ENCODE data around the gene EEF1AKMT1. TPM values are rescaled to one million over a fixed set of nuclear protein-coding genes. Genes with fewer than 3 reads are reported as not detected.
A peak's percentile ranks its signal among the peaks of the same experiment; 100 is the strongest.

The EEF1AKMT1 gene
- total and polyA plus RNA-seq, 10 of the 15 experiments (the other 5 are each of a cell fraction or from before 2014, with no cell fraction given) = 7.9 to 44.5 (median 11.0) TPM

DNA sequence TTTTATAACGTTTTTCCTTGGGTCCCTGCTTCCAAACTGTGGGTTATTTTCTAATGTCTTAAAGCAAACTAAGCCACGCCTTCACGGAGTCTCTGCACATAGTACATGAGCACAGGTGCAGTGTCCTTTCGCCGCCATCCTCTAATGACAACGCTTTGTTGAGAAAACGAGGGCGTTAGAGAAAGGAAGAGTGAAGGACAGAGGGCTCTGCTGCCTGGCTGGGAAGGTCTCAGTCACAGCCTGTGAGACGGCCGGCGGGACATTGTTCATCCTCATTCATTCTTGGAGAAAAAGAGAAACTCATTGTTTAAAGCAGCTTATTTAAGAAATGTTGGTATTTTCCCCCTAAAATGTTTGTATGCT is 60.8 kb downstream of the EEF1AKMT1 start:
- no peak for DNase-seq (ENCODE audit: low read depth, low spot score)
- H2AFZ ChIP-seq (ENCODE audit: control insufficient read depth, low read depth, low read length) = peak overlapping the region; percentile 54
- no peaks in the 10 kb centered on the region for H3K4me1 ChIP-seq (ENCODE audit: control insufficient read depth, insufficient read depth, low read length)
- no TSS peak for BruUV-seq (replicated peaks)
- H3K9ac ChIP-seq (ENCODE audit: control insufficient read depth, insufficient read depth, low read length) = no peak overlapping the region
- no peak overlapping the region for H3K4me3 ChIP-seq
- H3K27ac ChIP-seq (ENCODE audit: control insufficient read depth, insufficient read depth) = no peak overlapping the region
- ChIA-PET CTCF (interaction anchor here (0.6 to 0.7 kb wide), 3 partner anchors 42 to 116 kb away, joined by 3 read pairs; no protein-coding TSS in a partner anchor), SMC1A (ENCODE audit: uncharacterized antibody, unreplicated experiment) (interaction anchor here (0.6 kb wide), 1 partner anchor 45 kb away, joined by 3 read pairs; no protein-coding TSS in a partner anchor), RAD21 (ENCODE audit: unreplicated experiment) (no interaction called here), POLR2A (no interaction called here)
- intact Hi-C loops (cut with micrococcal nuclease; ENCODE audit: unreplicated experiment) (loop anchor here (2.0 kb wide), 1 partner anchor 116 kb away; no protein-coding TSS in a partner anchor), in situ Hi-C loops (cut with MboI) (no loop called here)
- ATAC-seq = no peak
- H3K9me3 ChIP-seq (replicated peaks; ENCODE audit: control insufficient read depth, insufficient read depth, low read length) = no peaks in the 10 kb centered on the region
- no peak overlapping the region for H3K4me2 ChIP-seq (ENCODE audit: control insufficient read depth, insufficient read depth)
- WGBS (ENCODE audit: insufficient coverage, insufficient replicate concordance, low lambda C conversion rate, missing lambda C conversion rate) = 55% methylated on average over 11 of the region's 11 CpGs
- H3K27me3 ChIP-seq (replicated peaks in 1 of 2; ENCODE audit: control insufficient read depth in 2 of 2, insufficient read depth in 2 of 2, low read length in 1 of 2) = no peaks in the 10 kb centered on the region
- no peaks in the 10 kb centered on the region for H3K36me3 ChIP-seq (ENCODE audit: control insufficient read depth in 2 of 2, insufficient read depth in 2 of 2, low read length in 1 of 2)
- H3K79me2 ChIP-seq (ENCODE audit: control insufficient read depth, insufficient read depth, low read length) = no peaks in the 10 kb centered on the region
- FAIRE-seq = no peak
- no peaks in the 10 kb centered on the region for H4K20me1 ChIP-seq (ENCODE audit: control insufficient read depth, insufficient read depth)
- TF ChIP-seq, protein P1, sequence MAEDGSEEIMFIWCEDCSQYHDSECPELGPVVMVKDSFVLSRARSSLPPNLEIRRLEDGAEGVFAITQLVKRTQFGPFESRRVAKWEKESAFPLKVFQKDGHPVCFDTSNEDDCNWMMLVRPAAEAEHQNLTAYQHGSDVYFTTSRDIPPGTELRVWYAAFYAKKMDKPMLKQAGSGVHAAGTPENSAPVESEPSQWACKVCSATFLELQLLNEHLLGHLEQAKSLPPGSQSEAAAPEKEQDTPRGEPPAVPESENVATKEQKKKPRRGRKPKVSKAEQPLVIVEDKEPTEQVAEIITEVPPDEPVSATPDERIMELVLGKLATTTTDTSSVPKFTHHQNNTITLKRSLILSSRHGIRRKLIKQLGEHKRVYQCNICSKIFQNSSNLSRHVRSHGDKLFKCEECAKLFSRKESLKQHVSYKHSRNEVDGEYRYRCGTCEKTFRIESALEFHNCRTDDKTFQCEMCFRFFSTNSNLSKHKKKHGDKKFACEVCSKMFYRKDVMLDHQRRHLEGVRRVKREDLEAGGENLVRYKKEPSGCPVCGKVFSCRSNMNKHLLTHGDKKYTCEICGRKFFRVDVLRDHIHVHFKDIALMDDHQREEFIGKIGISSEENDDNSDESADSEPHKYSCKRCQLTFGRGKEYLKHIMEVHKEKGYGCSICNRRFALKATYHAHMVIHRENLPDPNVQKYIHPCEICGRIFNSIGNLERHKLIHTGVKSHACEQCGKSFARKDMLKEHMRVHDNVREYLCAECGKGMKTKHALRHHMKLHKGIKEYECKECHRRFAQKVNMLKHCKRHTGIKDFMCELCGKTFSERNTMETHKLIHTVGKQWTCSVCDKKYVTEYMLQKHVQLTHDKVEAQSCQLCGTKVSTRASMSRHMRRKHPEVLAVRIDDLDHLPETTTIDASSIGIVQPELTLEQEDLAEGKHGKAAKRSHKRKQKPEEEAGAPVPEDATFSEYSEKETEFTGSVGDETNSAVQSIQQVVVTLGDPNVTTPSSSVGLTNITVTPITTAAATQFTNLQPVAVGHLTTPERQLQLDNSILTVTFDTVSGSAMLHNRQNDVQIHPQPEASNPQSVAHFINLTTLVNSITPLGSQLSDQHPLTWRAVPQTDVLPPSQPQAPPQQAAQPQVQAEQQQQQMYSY (CRISPR knock-in tag; IDR thresholded peaks at IDR 0.05) = no peak
- TF ChIP-seq, protein P2, sequence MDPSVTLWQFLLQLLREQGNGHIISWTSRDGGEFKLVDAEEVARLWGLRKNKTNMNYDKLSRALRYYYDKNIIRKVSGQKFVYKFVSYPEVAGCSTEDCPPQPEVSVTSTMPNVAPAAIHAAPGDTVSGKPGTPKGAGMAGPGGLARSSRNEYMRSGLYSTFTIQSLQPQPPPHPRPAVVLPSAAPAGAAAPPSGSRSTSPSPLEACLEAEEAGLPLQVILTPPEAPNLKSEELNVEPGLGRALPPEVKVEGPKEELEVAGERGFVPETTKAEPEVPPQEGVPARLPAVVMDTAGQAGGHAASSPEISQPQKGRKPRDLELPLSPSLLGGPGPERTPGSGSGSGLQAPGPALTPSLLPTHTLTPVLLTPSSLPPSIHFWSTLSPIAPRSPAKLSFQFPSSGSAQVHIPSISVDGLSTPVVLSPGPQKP (IDR thresholded peaks at IDR 0.05; ENCODE audit: low read depth, low read length) = no peak
- TF ChIP-seq, protein P3, sequence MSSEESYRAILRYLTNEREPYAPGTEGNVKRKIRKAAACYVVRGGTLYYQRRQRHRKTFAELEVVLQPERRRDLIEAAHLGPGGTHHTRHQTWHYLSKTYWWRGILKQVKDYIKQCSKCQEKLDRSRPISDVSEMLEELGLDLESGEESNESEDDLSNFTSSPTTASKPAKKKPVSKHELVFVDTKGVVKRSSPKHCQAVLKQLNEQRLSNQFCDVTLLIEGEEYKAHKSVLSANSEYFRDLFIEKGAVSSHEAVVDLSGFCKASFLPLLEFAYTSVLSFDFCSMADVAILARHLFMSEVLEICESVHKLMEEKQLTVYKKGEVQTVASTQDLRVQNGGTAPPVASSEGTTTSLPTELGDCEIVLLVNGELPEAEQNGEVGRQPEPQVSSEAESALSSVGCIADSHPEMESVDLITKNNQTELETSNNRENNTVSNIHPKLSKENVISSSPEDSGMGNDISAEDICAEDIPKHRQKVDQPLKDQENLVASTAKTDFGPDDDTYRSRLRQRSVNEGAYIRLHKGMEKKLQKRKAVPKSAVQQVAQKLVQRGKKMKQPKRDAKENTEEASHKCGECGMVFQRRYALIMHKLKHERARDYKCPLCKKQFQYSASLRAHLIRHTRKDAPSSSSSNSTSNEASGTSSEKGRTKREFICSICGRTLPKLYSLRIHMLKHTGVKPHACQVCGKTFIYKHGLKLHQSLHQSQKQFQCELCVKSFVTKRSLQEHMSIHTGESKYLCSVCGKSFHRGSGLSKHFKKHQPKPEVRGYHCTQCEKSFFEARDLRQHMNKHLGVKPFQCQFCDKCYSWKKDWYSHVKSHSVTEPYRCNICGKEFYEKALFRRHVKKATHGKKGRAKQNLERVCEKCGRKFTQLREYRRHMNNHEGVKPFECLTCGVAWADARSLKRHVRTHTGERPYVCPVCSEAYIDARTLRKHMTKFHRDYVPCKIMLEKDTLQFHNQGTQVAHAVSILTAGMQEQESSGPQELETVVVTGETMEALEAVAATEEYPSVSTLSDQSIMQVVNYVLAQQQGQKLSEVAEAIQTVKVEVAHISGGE (CRISPR knock-in tag; IDR thresholded peaks at IDR 0.05) = no peak
- TF ChIP-seq ZNF207 (IDR thresholded peaks at IDR 0.05; ENCODE audit: borderline replicate concordance) (no peak), STAT3 (IDR thresholded peaks at IDR 0.05; ENCODE audit: low read depth, low read length) (no peak), POLR2AphosphoS2 (IDR thresholded peaks at IDR 0.05; ENCODE audit: low read depth, low read length) (no peak), ATF2 (IDR thresholded peaks at IDR 0.05; ENCODE audit: low read length) (no peak), E4F1 (IDR thresholded peaks at IDR 0.05; ENCODE audit: borderline replicate concordance, partially characterized antibody) (no peak), CHD1 (IDR thresholded peaks at IDR 0.05; ENCODE audit: low read depth, low read length) (no peak)
- TF ChIP-seq, protein P4, sequence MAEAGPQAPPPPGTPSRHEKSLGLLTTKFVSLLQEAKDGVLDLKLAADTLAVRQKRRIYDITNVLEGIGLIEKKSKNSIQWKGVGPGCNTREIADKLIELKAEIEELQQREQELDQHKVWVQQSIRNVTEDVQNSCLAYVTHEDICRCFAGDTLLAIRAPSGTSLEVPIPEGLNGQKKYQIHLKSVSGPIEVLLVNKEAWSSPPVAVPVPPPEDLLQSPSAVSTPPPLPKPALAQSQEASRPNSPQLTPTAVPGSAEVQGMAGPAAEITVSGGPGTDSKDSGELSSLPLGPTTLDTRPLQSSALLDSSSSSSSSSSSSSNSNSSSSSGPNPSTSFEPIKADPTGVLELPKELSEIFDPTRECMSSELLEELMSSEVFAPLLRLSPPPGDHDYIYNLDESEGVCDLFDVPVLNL (IDR thresholded peaks at IDR 0.05; ENCODE audit: low read depth, low read length) = no peak

Data from GM12878 (cell line).